Thyroid gland (tissue), 4 donors: ENCODE data around the gene SND1.

Experiments used
- POLR2A ChIP-seq, 2 donors: fragments of 450-650 bp; IDR thresholded peaks; one replicate each; pipeline ENCODE4 v1.6.1; 2017; ENCODE audit warnings: antibody characterized with exemption in 2 of 2, mild to moderate bottlenecking in 2 of 2, moderate library complexity in 1 of 2
- TF ChIP-seq, protein P1 (sequence below), 6 experiments: fragments of 200-600 bp in 3 of 6; fragments of 450-650 bp in 3 of 6; sonication (generic) in 3 of 6; IDR thresholded peaks; one replicate each; pipeline ENCODE4 v1.5.1; 2016 to 2019; ENCODE audit warnings: antibody characterized with exemption in 6 of 6, mild to moderate bottlenecking in 2 of 6, inconsistent platforms in 1 of 6, moderate library complexity in 1 of 6

- TF ChIP-seq, protein P1, sequence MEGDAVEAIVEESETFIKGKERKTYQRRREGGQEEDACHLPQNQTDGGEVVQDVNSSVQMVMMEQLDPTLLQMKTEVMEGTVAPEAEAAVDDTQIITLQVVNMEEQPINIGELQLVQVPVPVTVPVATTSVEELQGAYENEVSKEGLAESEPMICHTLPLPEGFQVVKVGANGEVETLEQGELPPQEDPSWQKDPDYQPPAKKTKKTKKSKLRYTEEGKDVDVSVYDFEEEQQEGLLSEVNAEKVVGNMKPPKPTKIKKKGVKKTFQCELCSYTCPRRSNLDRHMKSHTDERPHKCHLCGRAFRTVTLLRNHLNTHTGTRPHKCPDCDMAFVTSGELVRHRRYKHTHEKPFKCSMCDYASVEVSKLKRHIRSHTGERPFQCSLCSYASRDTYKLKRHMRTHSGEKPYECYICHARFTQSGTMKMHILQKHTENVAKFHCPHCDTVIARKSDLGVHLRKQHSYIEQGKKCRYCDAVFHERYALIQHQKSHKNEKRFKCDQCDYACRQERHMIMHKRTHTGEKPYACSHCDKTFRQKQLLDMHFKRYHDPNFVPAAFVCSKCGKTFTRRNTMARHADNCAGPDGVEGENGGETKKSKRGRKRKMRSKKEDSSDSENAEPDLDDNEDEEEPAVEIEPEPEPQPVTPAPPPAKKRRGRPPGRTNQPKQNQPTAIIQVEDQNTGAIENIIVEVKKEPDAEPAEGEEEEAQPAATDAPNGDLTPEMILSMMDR (IDR thresholded peaks at IDR 0.05) = no peak
- TF ChIP-seq POLR2A (IDR thresholded peaks at IDR 0.05) = no peak
Observed at GRCh38 chr7:127910670-127911069, 258.7 kb downstream of the SND1 start.
